Measurements from ENCODE around the gene SIM1. TPM values are rescaled to one million over a fixed set of nuclear protein-coding genes. Genes with fewer than 3 reads are reported as not detected.
A peak's percentile ranks its signal among the peaks of the same experiment; 100 is the strongest.

Gene SIM1
- 0.03 TPM in 1 of 2 replicates, not detected in the other for total RNA-seq (2014; rRNA removed; shearing (Covaris generic))

DNA sequence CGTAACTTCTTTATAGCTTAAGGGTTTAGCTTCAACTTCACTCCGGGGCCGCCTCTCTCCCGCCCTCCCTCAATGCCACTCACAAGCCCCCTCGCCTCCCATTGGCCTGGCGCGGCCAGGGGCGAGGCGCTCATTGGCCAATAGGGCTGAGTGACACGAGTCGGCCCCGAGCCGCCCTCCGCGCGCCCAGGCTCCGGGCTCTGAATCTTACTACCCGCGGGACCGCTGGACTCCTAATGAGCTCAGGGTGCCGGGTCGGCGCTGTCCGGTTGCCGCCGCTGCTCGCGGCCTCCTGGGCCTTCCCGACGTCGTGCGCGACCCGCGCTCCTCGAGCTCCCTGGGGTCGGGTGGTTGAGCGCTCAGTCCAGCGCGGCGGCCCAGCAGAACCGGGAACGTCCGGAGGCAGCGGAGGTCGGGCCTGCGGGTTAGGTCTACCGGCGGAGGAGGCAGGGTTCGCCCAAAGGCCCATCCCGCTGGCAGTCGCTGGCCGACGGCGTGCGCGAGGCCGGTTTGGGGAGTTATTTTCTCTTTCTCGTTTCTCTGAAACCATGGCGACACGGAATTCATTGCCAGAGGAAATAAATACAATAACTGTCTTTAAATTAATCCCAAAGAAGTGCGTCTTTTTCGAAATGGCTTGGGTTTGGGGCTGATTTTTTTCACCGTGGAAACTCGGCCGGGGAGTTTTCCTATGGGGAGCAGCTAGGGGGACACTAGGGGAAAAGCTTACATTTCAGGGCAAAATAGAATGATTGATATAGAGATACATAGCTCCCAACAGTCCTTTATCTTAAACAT lies at the start of gene SIM1:
Gene SIM1 (minus strand): TSS at position 19 of the 798 bp plus-strand sequence. CDS start 1,453 bp downstream, outside the sequence.
- peak; percentile 15 for DNase-seq (ENCODE audit: low spot score)
- in situ Hi-C loops (cut with HindIII; ENCODE audit: low sequenced_read_pairs), result no loop called here

DNA sequence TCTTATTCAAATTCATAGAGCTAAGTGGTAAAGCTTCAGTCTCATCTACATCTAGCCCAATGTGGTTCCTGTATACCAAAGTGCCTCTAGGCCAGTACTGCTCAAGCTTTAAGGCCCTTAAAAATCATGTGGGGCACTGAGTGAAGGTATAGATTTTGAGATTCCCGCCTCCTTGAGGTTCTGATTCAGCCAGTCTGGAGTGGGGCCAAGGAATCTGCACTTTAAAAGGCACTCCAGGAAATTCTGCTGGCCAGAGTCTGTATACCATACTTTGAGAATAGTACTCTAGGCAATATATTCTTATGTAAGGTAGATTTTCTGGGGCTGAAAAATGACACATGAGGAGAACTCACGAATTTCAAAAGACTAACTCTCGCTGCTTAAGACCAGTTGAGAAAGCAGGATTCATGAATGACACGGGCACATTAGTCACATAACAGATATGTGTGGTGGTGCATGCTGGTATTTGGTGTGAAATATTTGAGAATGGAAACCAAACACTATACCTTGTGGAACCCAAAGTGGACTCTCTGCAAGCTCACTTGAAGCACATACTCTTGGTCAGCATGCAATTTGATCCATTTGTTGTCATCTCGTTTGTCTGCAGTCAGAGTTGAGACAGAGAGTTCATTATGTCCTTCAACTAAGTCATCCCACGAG lies 47.6 kb upstream of the SIM1 start:
- in situ Hi-C loops (cut with HindIII; ENCODE audit: low sequenced_read_pairs), result no loop called here

DNA sequence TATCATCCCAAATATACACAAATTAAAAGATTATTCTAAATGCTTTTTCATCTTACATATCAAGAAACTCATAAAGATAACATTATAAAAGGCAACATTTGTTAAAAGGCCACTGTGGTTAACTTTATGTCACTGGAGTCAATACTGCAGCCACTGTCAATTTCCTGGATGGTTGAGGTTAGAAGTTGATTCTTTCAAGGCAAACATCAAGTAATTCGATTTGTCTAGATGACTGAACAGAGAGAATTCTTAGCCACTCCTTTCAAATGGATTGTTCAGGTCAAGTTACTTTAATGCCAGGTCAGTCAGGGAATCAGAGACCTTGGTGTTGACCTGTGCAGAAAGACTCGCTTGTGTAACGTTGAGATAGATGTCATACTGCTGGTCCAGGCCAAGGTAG lies 44.4 kb upstream of the SIM1 start:
- in situ Hi-C loops (cut with HindIII; ENCODE audit: low sequenced_read_pairs), result no loop called here
- DNase-seq (ENCODE audit: low spot score), result no peak

More for the DNA sequence above, 47.6 kb upstream of the SIM1 start:
- DNase-seq (ENCODE audit: low spot score), result no peak

DNA sequence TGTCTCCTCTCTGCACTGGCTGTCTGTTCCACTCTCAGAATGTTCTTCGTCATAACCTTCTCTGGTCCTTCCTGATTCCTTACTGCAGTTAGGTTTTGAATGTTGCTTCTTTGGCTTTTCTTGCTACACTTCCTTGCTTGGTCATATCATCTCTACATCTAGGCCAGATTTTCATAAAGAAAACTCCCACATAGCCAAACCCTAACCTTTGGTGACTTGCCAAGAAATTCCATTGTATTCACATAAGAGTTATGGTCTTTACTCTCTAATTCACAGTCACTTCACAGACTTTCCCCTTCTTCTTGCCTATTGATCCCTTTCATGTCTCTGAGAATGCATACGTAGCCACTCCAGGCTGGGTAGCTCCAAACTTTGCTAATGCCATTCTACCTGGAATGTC lies 41.9 kb upstream of the SIM1 start:
- in situ Hi-C loops (cut with HindIII; ENCODE audit: low sequenced_read_pairs), result no loop called here
- DNase-seq (ENCODE audit: low spot score), result no peak

- in situ Hi-C loops (cut with HindIII; ENCODE audit: low sequenced_read_pairs), result no loop called here
- DNase-seq (ENCODE audit: low spot score), result no peak
Measured at GRCh38 chr6:100504786-100505737, 40.3 kb upstream of the SIM1 start.

DNA sequence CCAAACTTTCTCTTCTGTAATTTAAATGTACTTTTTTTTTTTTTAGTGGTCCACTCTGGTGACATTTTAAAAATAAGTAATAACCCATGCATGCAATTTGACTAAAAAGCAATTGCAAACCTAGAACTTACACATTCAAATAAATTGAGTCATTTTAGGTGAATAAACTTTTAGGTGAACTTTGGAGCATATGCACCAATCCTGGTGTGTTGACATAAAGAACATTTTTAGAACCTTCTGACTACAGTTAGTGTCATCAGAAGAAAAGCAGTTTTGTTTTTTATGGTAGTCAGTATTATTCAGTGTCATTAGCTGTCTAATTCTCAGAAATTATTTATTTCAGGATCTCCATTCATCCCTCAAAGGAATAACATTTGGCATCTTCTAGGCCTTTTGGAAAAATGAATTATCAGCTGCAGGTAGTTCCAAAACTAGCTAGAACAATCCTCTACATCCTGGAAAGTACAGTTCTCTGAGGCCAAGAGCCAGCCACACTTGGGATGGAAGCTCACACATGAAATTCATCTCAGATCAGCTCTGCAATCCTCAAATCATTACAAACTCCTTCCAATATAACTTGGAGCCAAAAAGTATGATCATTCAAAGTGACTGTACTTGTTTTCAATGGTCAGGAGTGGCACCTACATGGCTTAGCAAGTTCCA lies 38.5 kb upstream of the SIM1 start:
- no peak for DNase-seq (ENCODE audit: low spot score)
- in situ Hi-C loops (cut with HindIII; ENCODE audit: low sequenced_read_pairs), result no loop called here

- no peak for DNase-seq (ENCODE audit: low spot score)
- in situ Hi-C loops (cut with HindIII; ENCODE audit: low sequenced_read_pairs), result no loop called here
Measured at GRCh38 chr6:100493206-100493888, 28.6 kb upstream of the SIM1 start.

- in situ Hi-C loops (cut with HindIII; ENCODE audit: low sequenced_read_pairs), result no loop called here
Measured at GRCh38 chr6:100491952-100492670, 27.4 kb upstream of the SIM1 start.

GRCh38 chr6:100490065-100490464 lies 25.3 kb upstream of the SIM1 start:
- no peak for DNase-seq (ENCODE audit: low spot score)
- in situ Hi-C loops (cut with HindIII; ENCODE audit: low sequenced_read_pairs), result no loop called here

More at GRCh38 chr6:100491952-100492670, 27.4 kb upstream of the SIM1 start:
- no peak for DNase-seq (ENCODE audit: low spot score)

GRCh38 chr6:100488244-100488643 lies 23.5 kb upstream of the SIM1 start:
- in situ Hi-C loops (cut with HindIII; ENCODE audit: low sequenced_read_pairs), result no loop called here
- no peak for DNase-seq (ENCODE audit: low spot score)

- DNase-seq (ENCODE audit: low spot score), result no peak
- in situ Hi-C loops (cut with HindIII; ENCODE audit: low sequenced_read_pairs), result no loop called here
Measured at GRCh38 chr6:100487638-100488037, 22.9 kb upstream of the SIM1 start.

DNA sequence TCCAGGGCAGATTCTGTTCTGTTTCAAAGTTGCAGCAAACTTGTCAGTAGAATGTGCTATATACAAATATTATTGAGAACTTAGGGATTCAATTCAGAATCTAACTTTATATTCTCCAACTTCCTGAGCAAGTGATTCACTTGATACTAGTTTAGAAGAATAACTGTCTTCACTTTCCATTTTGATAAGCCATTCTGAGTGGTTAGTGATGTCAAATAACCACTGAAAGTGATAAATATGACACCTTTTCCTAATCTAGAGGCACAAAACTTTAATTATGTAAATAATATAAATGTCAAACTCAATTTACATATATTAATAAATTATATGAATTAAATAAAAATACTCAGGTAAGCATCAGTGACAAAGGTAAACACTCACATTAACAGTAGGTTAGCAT lies 20.5 kb upstream of the SIM1 start:
- in situ Hi-C loops (cut with HindIII; ENCODE audit: low sequenced_read_pairs), result no loop called here
- no peak for DNase-seq (ENCODE audit: low spot score)

GRCh38 chr6:100484474-100484873 lies 19.8 kb upstream of the SIM1 start:
- in situ Hi-C loops (cut with HindIII; ENCODE audit: low sequenced_read_pairs), result no loop called here
- no peak for DNase-seq (ENCODE audit: low spot score)

DNA sequence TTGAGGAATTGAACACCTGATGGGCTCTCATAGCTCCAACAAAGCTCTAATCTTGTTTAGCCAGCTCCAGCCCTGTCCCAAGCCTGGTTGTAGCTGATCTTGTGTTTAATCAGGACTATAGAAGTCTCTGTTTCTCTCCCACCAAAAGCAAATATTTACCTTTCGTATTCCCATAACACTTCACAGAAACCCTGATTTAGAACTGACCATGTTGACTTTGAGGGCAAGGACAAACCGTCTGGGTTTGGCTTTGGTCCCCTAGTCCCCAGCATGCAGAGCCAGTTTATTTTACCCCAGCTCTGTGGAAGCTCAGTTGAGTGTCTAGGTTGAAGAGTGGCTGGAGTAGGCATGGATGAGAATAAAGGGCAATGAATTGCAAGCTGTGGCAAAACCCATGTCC lies 18.0 kb upstream of the SIM1 start:
- in situ Hi-C loops (cut with HindIII; ENCODE audit: low sequenced_read_pairs), result no loop called here
- DNase-seq (ENCODE audit: low spot score), result no peak

DNA sequence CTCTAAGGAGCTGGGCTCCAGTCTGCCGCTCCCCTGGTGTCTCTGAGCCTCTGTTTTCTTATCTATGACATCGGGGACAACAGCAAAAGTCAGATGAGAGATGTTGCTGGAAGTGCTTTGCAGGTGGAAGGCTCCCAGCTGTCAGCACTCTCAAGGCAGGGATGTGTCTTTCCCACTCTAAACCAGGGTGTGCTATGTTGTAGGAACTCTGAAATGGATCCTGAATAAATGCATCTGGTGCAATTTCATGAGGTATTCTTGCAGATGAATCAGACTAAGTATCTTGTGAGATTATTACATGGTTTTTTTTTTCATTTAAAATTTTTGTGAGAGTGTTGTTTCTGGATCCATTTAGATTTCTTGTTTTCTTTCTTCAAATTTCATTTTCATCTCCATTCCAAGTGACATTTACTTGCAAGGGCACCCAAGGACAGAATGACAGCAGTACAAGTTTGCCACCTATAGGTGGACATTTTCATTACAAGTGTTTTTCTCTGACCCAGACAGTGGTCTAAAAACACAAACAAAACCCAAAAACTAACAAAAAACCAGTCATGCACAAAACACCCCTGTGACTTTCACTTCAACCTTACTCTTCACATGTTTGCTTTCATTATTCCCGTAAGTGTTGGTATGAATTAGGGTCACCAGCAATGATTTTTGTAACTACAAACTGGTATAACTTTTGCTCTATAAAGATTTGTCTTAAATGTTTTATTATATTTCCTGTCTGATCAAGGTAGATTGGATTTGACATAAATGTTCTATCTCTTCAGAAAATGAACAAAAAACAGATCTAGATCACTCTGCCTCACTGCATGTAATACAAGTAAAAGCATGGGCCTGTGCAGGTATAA lies 14.7 kb upstream of the SIM1 start:
- in situ Hi-C loops (cut with HindIII; ENCODE audit: low sequenced_read_pairs), result no loop called here
- DNase-seq (ENCODE audit: low spot score), result peak; percentile 21

- in situ Hi-C loops (cut with HindIII; ENCODE audit: low sequenced_read_pairs), result no loop called here
- no peak for DNase-seq (ENCODE audit: low spot score)
Measured at GRCh38 chr6:100475554-100476320, 11.0 kb upstream of the SIM1 start.
